CD4-positive, alpha-beta memory T cell (primary cell): ENCODE results near the gene FAM149A. TPM values are rescaled to one million over a fixed set of nuclear protein-coding genes. Genes with fewer than 3 reads are reported as not detected.

Experiments used
- CTCF ChIA-PET: fragments of 350-600 bp; sonication (Branson Sonifier 250); formaldehyde crosslinking; loops from one replicate; lab custom pipeline; 2021; ENCODE audit warnings: inconsistent platforms; ENCODE audit not compliant: partially characterized antibody; lab: Charles Lee
- POLR2A ChIA-PET: fragments of 350-600 bp; sonication (Branson Sonifier 250); formaldehyde crosslinking; loops from one replicate; lab custom pipeline; 2021; ENCODE audit not compliant: partially characterized antibody; lab: Charles Lee
- DNase-seq, 5 donors: peaks; one replicate each; pipeline versions ENCODE4 v3.0.0 to v3.0.0-alpha.2; 2020 to 2022; ENCODE audit warnings: mixed read lengths in 1 of 5
- H3K27ac ChIP-seq: one replicate; pipeline ENCODE4 v1.7.0; 2013; ENCODE audit warnings: low read depth, low read length
- H3K27me3 ChIP-seq: 2 replicates; pipeline ENCODE4 v1.7.0; 2013; ENCODE audit warnings: mild to moderate bottlenecking, low read length, moderate library complexity; ENCODE audit not compliant: insufficient read depth
- H3K36me3 ChIP-seq: 2 replicates; pipeline ENCODE4 v1.7.0; 2013; ENCODE audit warnings: mild to moderate bottlenecking, low read length, moderate library complexity; ENCODE audit not compliant: insufficient read depth
- H3K4me1 ChIP-seq: 2 replicates; pipeline ENCODE4 v1.7.0; 2013; ENCODE audit warnings: mild to moderate bottlenecking, low read length, moderate library complexity; ENCODE audit not compliant: insufficient read depth
- H3K4me3 ChIP-seq, 2 donors: one replicate each; pipeline ENCODE4 v1.7.0; 2013; ENCODE audit warnings: low read length in 2 of 2, mild to moderate bottlenecking in 1 of 2
- H3K9me3 ChIP-seq, 2 donors: one replicate each; pipeline ENCODE4 v1.7.0; 2013; ENCODE audit warnings: low read length in 2 of 2, control low read depth in 1 of 2; ENCODE audit not compliant: control insufficient read depth in 1 of 2
- H3K27ac Mint-ChIP-seq, 7 donors: one replicate each; pipeline ENCODE4 v1.8.0; 2020 to 2021; ENCODE audit warnings: mixed read lengths in 7 of 7, mild to moderate bottlenecking in 6 of 7, inconsistent platforms in 3 of 7, moderate library complexity in 3 of 7
- H3K27me3 Mint-ChIP-seq, 2 donors: one replicate each; pipeline ENCODE4 v1.8.0; 2020 to 2021; ENCODE audit warnings: mixed read lengths in 2 of 2
- H3K36me3 Mint-ChIP-seq, 2 donors: one replicate each; pipeline ENCODE4 v1.8.0; 2020 to 2021; ENCODE audit warnings: mixed read lengths in 2 of 2, inconsistent platforms in 1 of 2, mild to moderate bottlenecking in 1 of 2
- H3K4me1 Mint-ChIP-seq, 4 donors: one replicate each; pipeline ENCODE4 v1.8.0; 2020 to 2021; ENCODE audit warnings: mixed read lengths in 4 of 4, mild to moderate bottlenecking in 1 of 4
- H3K4me3 Mint-ChIP-seq, 8 donors: one replicate each; pipeline ENCODE4 v1.8.0; 2020 to 2021; ENCODE audit warnings: mixed read lengths in 8 of 8, mild to moderate bottlenecking in 7 of 8, moderate library complexity in 6 of 8, inconsistent platforms in 3 of 8
- H3K9me3 Mint-ChIP-seq, 8 donors: one replicate each; pipeline ENCODE4 v1.8.0; 2020 to 2021; ENCODE audit warnings: mixed read lengths in 8 of 8, mild to moderate bottlenecking in 5 of 8, inconsistent platforms in 3 of 8, moderate library complexity in 1 of 8
- intact Hi-C: fragments of 100-400 bp; cut with micrococcal nuclease; formaldehyde crosslinking; loops from one replicate; pipeline ENCODE4 v1.15.1; 2023
- polyA plus RNA-seq, 2 donors: library from polyadenylated mRNA; unstranded; fragments of 300-500 nt; fragmentation: Illumina TruSeq; gene quantifications; one replicate each; pipeline ENCODE4 v1.2.3, GENCODE V29; 2021
- total RNA-seq, 2 experiments: library from RNA; stranded (reverse); gene quantifications; one replicate each; pipeline ENCODE4 v1.2.3, GENCODE V29; 2021

Gene FAM149A
- total and polyA plus RNA-seq, 4 experiments from 2014 or later = 0.58 to 0.76 TPM; not detected in 2

DNA sequence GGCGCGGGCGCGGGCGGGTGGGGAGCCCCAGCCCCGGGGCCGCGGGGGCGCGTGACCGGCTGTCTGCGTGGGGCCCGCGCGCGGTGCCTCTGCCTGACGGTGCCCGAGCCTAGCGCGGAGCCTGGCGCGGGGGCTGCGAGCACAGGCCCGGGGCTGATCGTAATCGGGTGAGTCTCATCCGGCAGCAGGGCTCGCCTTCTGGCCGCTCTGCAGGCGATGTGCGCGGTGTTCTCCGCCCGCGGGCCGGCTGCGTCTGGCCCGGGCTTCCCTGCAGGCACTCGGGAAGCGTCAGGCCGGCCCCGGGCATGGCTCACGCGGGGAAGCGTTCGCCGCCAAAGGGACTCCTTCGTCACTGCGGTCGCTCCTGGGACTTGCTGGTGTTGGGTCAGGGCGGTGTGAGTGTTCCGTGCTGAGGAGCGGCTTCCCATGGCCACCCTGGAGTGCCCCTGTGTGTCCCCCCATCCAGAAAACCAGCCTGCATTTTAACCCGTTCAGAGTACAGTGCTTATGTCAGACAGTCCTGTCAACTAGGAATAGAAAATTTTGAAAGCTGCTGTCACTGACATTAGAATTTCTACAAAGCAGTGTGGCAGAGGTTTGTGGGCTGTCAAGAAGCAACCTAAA lies 40.6 kb downstream of the FAM149A start:
- no peak for DNase-seq
- peaks cover 0 to 1% (median 0%) of the 10 kb centered on the region in 8 donors for H3K9me3 Mint-ChIP-seq
- no peak overlapping the region for H3K4me3 ChIP-seq
- intact Hi-C loops = loop anchor here (5.0 kb wide), 1 partner anchor 47 kb away; the partner anchor contains the start of gene CYP4V2
- peak overlapping the region; percentile 71 to 87 (median 74) for H3K4me3 Mint-ChIP-seq
- peaks cover 37 to 47% of the 10 kb centered on the region in 2 donors for H3K27me3 Mint-ChIP-seq
- H3K36me3 ChIP-seq = no peaks in the 10 kb centered on the region
- H3K9me3 ChIP-seq = no peaks in the 10 kb centered on the region
- H3K4me1 Mint-ChIP-seq = peaks cover 2 to 17% (median 15%) of the 10 kb centered on the region in 4 donors
- peaks cover 5% of the 10 kb centered on the region for H3K4me1 ChIP-seq
- ChIA-PET POLR2A (no interaction called here), CTCF (no interaction called here)
- no peak overlapping the region for H3K27ac Mint-ChIP-seq
- peaks cover 25% of the 10 kb centered on the region for H3K27me3 ChIP-seq
- no peaks in the 10 kb centered on the region for H3K36me3 Mint-ChIP-seq
- H3K27ac ChIP-seq = no peak overlapping the region

- Mint-ChIP-seq H3K27ac (no peak overlapping the region), H3K4me3 (peak overlapping the region in 1 of 8 donors; percentile 4), H3K36me3 (no peaks in the 10 kb centered on the region), H3K27me3 (peaks cover 37 to 47% of the 10 kb centered on the region in 2 donors), H3K4me1 (peaks cover 2 to 17% (median 15%) of the 10 kb centered on the region in 4 donors), H3K9me3 (peaks cover 0 to 2% (median 0%) of the 10 kb centered on the region in 8 donors)
- H3K36me3 ChIP-seq = no peaks in the 10 kb centered on the region
- ChIA-PET CTCF (interaction anchor here (1.1 to 2.4 kb wide), 2 partner anchors 9 to 438 kb away, joined by 3 to 8 read pairs; no protein-coding TSS in a partner anchor), POLR2A (no interaction called here)
- H3K9me3 ChIP-seq = no peaks in the 10 kb centered on the region
- intact Hi-C loops = loop anchor here (5.0 kb wide), 1 partner anchor 46 kb away; the partner anchor contains the start of gene CYP4V2
- H3K4me3 ChIP-seq = no peak overlapping the region
- peaks cover 5% of the 10 kb centered on the region for H3K4me1 ChIP-seq
- peaks cover 25% of the 10 kb centered on the region for H3K27me3 ChIP-seq
- no peak for DNase-seq
- no peak overlapping the region for H3K27ac ChIP-seq
Observed at GRCh38 chr4:186146458-186146857, 42.0 kb downstream of the FAM149A start.

DNA sequence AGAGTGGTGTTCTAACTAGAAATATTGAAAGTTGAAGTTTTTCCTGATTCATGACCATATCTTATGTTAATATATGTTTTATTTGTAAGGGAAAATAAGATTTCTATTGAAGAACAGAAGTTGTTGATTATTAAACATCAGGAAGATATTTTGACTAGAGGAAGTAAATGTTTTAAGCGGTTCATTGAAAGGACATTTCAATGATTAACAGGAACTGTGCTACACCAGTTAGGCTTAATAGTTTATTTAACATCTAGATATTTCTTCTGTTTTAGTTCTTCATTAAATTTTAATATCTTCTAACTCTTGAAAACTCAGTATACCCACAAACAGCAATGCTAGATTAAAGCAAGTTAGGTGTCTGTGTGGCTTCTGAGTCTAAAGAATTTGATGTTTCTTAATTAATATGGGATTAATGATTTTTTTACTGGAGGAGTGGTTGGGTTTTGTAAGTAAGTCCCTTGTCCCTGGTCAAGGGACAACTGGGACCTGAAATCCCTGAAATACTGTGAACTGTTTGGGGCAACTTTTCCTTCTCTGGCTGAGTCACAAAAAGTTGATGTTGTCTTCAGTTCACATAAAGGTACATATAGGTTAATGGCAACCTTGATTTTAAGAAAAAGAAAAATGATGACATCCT lies 44.0 kb downstream of the FAM149A start:
- H3K27me3 Mint-ChIP-seq = peaks cover 31 to 48% of the 10 kb centered on the region in 2 donors
- CTCF ChIA-PET = interaction anchor here (0.9 kb wide), 1 partner anchor 10 kb away, joined by 3 read pairs; no protein-coding TSS in a partner anchor

DNA sequence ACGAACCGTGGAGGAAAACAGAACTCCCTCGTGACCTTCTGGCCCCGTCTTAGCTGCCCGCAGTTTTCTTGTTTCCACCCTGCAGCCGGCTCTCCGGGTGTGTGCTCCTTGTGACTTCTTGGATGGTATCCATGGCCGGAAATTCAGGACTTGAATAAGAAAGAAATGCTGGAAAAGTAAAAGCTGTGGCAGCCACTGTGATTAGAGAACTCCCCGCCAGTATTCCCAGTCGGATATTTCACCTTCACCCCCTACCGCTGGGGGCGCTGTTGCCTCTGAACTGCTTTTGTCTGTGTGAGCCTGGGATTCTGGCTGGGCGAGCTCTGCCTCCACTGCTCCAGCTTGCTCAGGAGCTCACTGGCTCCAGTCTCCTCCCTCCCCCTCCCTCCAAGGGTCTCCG lies 45.4 kb downstream of the FAM149A start:
- peak in 3 of 5 donors; percentile 15 to 28 (median 23) for DNase-seq
- POLR2A ChIA-PET = no interaction called here
- Mint-ChIP-seq H3K4me3 (no peak overlapping the region), H3K4me1 (peaks cover 0 to 12% (median 8%) of the 10 kb centered on the region in 4 donors), H3K27ac (no peak overlapping the region), H3K27me3 (peaks cover 31 to 48% of the 10 kb centered on the region in 2 donors), H3K36me3 (no peaks in the 10 kb centered on the region), H3K9me3 (peaks cover 0 to 2% (median 0%) of the 10 kb centered on the region in 8 donors)
- intact Hi-C loops = loop anchor here (5.0 kb wide), 1 partner anchor 42 kb away; the partner anchor contains the start of gene CYP4V2
- Histone ChIP-seq H3K36me3 (no peaks in the 10 kb centered on the region), H3K9me3 (no peaks in the 10 kb centered on the region), H3K27me3 (peaks cover 20% of the 10 kb centered on the region), H3K4me3 (no peak overlapping the region), H3K4me1 (peaks cover 5% of the 10 kb centered on the region), H3K27ac (no peak overlapping the region)
- CTCF ChIA-PET = interaction anchor here (0.6 to 1.3 kb wide), 9 partner anchors 8 to 1639 kb away, joined by 3 to 4 read pairs (median 4); no protein-coding TSS in a partner anchor

More for the DNA sequence above, 44.0 kb downstream of the FAM149A start:
- peaks cover 5% of the 10 kb centered on the region for H3K4me1 ChIP-seq
- H3K9me3 ChIP-seq = no peaks in the 10 kb centered on the region
- H3K27ac ChIP-seq = no peak overlapping the region
- Mint-ChIP-seq H3K27ac (no peak overlapping the region), H3K4me1 (peaks cover 2 to 21% (median 15%) of the 10 kb centered on the region in 4 donors), H3K36me3 (no peaks in the 10 kb centered on the region), H3K9me3 (peaks cover 0 to 2% (median 0%) of the 10 kb centered on the region in 8 donors), H3K4me3 (no peak overlapping the region)
- intact Hi-C loops = loop anchor here (5.0 kb wide), 1 partner anchor 44 kb away; the partner anchor contains the start of gene CYP4V2
- peaks cover 25% of the 10 kb centered on the region for H3K27me3 ChIP-seq
- no peak for DNase-seq
- no peaks in the 10 kb centered on the region for H3K36me3 ChIP-seq
- POLR2A ChIA-PET = no interaction called here
- H3K4me3 ChIP-seq = no peak overlapping the region

GRCh38 chr4:186150926-186151325 lies 46.4 kb downstream of the FAM149A start:
- no peak overlapping the region for H3K27ac ChIP-seq
- peaks cover 0 to 2% (median 0%) of the 10 kb centered on the region in 8 donors for H3K9me3 Mint-ChIP-seq
- H3K4me1 ChIP-seq = no peaks in the 10 kb centered on the region
- no peak overlapping the region for H3K4me3 ChIP-seq
- no peak for DNase-seq
- peaks cover 0 to 8% (median 1%) of the 10 kb centered on the region in 4 donors for H3K4me1 Mint-ChIP-seq
- ChIA-PET POLR2A (no interaction called here), CTCF (interaction anchor here (0.8 to 0.9 kb wide), 3 partner anchors 38 to 432 kb away, joined by 3 to 4 read pairs (median 3); no protein-coding TSS in a partner anchor)
- intact Hi-C loops = no loop called here
- H3K36me3 Mint-ChIP-seq = no peaks in the 10 kb centered on the region
- H3K27me3 Mint-ChIP-seq = peaks cover 28 to 42% of the 10 kb centered on the region in 2 donors
- H3K9me3 ChIP-seq = no peaks in the 10 kb centered on the region
- H3K4me3 Mint-ChIP-seq = no peak overlapping the region
- H3K27ac Mint-ChIP-seq = no peak overlapping the region
- H3K36me3 ChIP-seq = no peaks in the 10 kb centered on the region
- peaks cover 12% of the 10 kb centered on the region for H3K27me3 ChIP-seq

DNA sequence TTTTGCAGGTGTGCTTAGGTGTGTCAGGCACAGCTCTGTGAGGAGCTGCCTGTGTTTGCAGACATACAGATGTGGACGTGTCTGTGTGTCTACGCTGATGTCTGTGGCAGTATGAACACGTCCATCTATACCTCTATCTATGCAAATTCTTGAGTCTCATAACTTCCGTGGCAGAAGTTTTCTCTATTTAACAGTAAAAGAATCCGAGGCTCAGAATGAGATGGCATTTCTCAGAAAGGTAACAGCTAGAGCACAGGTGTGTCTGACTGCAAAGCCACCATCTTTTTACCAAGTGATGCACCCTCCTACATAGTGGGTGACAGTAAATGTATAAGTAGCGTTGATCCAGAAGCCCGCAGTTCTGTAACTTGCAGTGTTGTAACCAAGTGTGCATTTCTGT lies 47.0 kb downstream of the FAM149A start:
- Histone ChIP-seq H3K9me3 (no peaks in the 10 kb centered on the region), H3K27ac (no peak overlapping the region), H3K36me3 (no peaks in the 10 kb centered on the region), H3K4me1 (no peaks in the 10 kb centered on the region), H3K4me3 (no peak overlapping the region), H3K27me3 (peaks cover 7% of the 10 kb centered on the region)
- POLR2A ChIA-PET = no interaction called here
- H3K9me3 Mint-ChIP-seq = peaks cover 0 to 2% (median 0%) of the 10 kb centered on the region in 8 donors
- no peak for DNase-seq
- no peak overlapping the region for H3K27ac Mint-ChIP-seq
- no peaks in the 10 kb centered on the region for H3K36me3 Mint-ChIP-seq
- peaks cover 0 to 8% (median under 1%) of the 10 kb centered on the region in 4 donors for H3K4me1 Mint-ChIP-seq
- peaks cover 23 to 36% of the 10 kb centered on the region in 2 donors for H3K27me3 Mint-ChIP-seq
- no peak overlapping the region for H3K4me3 Mint-ChIP-seq
- intact Hi-C loops = no loop called here
- CTCF ChIA-PET = interaction anchor here (0.9 kb wide), 1 partner anchor 39 kb away, joined by 3 read pairs; no protein-coding TSS in a partner anchor
